ENCODE measurements around the gene EMC7. TPM values are rescaled to one million over a fixed set of nuclear protein-coding genes. Genes with fewer than 3 reads are reported as not detected.
"Not testable (repeated sequence)": the region's sequence is repeated elsewhere in the genome, so short reads cannot be mapped to it uniquely, and the experiment has no call there.

Gene EMC7
- 32.3 and 40.0 TPM in 2 replicates for total RNA-seq (2014; rRNA removed; shearing (Covaris generic))

- DNase-seq (ENCODE audit: low spot score): peak; percentile 97
Observed at GRCh38 chr15:34101366-34102174, at the start of gene EMC7, which contains the start of gene PGBD4. Gene EMC7 (minus strand): TSS chr15:34101862. CDS start chr15:34101839, 23 bp downstream. Gene PGBD4 (plus strand): TSS chr15:34102083. CDS start chr15:34102532, 449 bp downstream.

- peak; percentile 8 for DNase-seq (ENCODE audit: low spot score)
Observed at GRCh38 chr15:34147371-34148140, 45.9 kb upstream of the EMC7 start.

- no peak for DNase-seq (ENCODE audit: low spot score)
Observed at GRCh38 chr15:34133511-34133910, 31.8 kb upstream of the EMC7 start.

- DNase-seq (ENCODE audit: low spot score): no peak
Observed at GRCh38 chr15:34132881-34133280, 31.2 kb upstream of the EMC7 start.

- DNase-seq (ENCODE audit: low spot score): no peak
Observed at GRCh38 chr15:34128898-34129297, 27.2 kb upstream of the EMC7 start.

GRCh38 chr15:34126522-34126921, 24.9 kb upstream of the EMC7 start:
- no peak for DNase-seq (ENCODE audit: low spot score)

- DNase-seq (ENCODE audit: low spot score): no peak
Observed at GRCh38 chr15:34125945-34126344, 24.3 kb upstream of the EMC7 start.

GRCh38 chr15:34124651-34125050, 23.0 kb upstream of the EMC7 start:
- no peak for DNase-seq (ENCODE audit: low spot score)

- DNase-seq (ENCODE audit: low spot score): peak; percentile 76
Observed at GRCh38 chr15:34122771-34123183, 21.1 kb upstream of the EMC7 start.

- DNase-seq (ENCODE audit: low spot score): not testable (repeated sequence)
Observed at GRCh38 chr15:34121786-34122185, 20.1 kb upstream of the EMC7 start.

GRCh38 chr15:34120420-34120819, 18.8 kb upstream of the EMC7 start:
- DNase-seq (ENCODE audit: low spot score): not testable (repeated sequence)

GRCh38 chr15:34119291-34119690, 17.6 kb upstream of the EMC7 start:
- DNase-seq (ENCODE audit: low spot score): peak; percentile 64

- peak; percentile 14 for DNase-seq (ENCODE audit: low spot score)
Observed at GRCh38 chr15:34116620-34117019, 15.0 kb upstream of the EMC7 start.

GRCh38 chr15:34114739-34115138, 13.1 kb upstream of the EMC7 start:
- no peak for DNase-seq (ENCODE audit: low spot score)

- no peak for DNase-seq (ENCODE audit: low spot score)
Observed at GRCh38 chr15:34114215-34114614, 12.6 kb upstream of the EMC7 start.

GRCh38 chr15:34111488-34111887, 9.8 kb upstream of the EMC7 start:
- no peak for DNase-seq (ENCODE audit: low spot score)

- DNase-seq (ENCODE audit: low spot score): no peak
Observed at GRCh38 chr15:34109797-34110663, 8.4 kb upstream of the EMC7 start.

- DNase-seq (ENCODE audit: low spot score): no peak
Observed at GRCh38 chr15:34107315-34107714, 5.7 kb upstream of the EMC7 start.

- no peak for DNase-seq (ENCODE audit: low spot score)
Observed at GRCh38 chr15:34106423-34106822, 4.8 kb upstream of the EMC7 start.

GRCh38 chr15:34102175-34102925, 688 bp upstream of the EMC7 start:
- DNase-seq (ENCODE audit: low spot score): no peak

- DNase-seq (ENCODE audit: low spot score): no peak
Observed at GRCh38 chr15:34099914-34100313, 1.7 kb downstream of the EMC7 start.

All from A172 (cell line).